ENCODE measurements around the gene MORC3.
"Not testable (repeated sequence)": the region's sequence is repeated elsewhere in the genome, so short reads cannot be mapped to it uniquely, and the experiment has no call there.

The MORC3 gene, protein sequence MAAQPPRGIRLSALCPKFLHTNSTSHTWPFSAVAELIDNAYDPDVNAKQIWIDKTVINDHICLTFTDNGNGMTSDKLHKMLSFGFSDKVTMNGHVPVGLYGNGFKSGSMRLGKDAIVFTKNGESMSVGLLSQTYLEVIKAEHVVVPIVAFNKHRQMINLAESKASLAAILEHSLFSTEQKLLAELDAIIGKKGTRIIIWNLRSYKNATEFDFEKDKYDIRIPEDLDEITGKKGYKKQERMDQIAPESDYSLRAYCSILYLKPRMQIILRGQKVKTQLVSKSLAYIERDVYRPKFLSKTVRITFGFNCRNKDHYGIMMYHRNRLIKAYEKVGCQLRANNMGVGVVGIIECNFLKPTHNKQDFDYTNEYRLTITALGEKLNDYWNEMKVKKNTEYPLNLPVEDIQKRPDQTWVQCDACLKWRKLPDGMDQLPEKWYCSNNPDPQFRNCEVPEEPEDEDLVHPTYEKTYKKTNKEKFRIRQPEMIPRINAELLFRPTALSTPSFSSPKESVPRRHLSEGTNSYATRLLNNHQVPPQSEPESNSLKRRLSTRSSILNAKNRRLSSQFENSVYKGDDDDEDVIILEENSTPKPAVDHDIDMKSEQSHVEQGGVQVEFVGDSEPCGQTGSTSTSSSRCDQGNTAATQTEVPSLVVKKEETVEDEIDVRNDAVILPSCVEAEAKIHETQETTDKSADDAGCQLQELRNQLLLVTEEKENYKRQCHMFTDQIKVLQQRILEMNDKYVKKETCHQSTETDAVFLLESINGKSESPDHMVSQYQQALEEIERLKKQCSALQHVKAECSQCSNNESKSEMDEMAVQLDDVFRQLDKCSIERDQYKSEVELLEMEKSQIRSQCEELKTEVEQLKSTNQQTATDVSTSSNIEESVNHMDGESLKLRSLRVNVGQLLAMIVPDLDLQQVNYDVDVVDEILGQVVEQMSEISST

DNA sequence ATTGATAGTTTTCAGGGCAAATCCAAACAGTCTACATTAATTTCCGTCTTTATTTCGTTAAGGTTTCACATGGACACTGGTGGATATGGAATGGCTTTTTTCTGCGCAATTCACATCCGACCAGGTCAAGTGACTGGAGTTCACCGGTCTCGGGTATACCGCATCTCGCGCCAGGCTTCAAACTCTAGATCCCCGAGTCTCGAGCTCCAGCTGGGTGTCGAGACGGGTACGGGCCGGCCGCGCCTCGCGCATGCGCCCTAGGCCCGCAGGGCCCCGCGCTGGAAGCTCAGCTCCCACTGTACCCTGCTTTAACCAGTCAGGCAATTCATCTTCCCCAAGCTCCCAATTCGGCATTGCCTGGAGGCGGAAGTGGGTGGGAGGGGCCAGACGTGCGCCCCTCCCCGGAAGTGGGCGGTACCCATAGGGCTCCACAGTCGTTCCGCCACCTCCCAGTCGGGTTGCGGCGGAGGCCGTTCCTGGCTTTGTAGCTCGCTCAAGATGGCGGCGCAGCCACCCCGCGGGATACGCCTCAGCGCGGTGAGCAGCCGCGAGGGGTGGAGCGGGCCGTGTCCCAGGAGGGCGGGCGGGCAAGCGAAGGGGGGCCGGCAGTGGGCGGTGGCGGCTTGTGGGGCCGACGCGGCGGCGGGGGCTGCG is at the start of gene MORC3:
MORC3 (plus strand) TSS at position 431 of the 654 bp plus-strand sequence; CDS start at position 499, 68 bp downstream.
- DNase-seq, result peak; percentile 99

DNA sequence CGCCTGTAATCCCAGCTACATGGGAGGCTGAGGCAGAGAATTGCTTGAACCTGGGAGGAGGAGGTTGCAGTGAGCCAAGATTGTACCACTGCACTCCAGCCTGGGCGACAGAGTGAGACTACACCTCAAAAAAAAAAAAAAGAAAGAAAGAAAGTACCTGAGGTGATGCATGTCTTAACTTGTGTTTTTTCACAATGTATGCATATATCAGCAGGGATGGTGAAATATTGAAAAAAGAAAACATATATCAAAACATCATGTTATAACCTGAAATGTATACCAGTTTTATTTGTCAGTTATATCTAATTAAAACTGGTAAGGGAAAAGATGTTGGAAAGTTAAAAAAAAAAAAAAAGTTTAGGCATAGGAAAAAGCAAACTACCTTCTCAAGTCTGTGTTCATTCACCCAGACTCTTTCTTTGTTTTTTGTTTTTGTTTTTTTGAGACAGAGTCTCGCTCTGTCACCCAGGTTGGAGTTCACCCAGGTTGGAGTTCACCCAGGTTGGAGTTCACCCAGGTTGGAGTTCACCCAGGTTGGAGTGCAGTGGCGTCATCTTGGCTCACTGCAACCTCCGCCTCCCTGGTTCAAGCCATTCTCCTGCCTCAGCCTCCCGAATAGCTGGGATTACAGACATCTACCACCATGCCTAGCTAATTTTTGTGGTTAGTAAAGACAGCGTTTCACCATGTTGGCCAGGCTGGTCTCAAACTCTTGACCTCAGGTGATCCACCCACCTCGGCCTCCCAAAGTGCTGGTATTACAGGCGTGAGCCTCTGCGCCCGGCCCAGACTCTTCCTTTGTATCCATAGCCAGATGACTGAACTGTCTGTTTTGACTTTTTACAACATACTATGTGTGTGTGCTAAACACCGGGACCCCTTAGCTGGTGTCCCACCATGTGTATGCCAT is 49.0 kb upstream of the MORC3 start:
- DNase-seq, result not testable (repeated sequence)

DNA sequence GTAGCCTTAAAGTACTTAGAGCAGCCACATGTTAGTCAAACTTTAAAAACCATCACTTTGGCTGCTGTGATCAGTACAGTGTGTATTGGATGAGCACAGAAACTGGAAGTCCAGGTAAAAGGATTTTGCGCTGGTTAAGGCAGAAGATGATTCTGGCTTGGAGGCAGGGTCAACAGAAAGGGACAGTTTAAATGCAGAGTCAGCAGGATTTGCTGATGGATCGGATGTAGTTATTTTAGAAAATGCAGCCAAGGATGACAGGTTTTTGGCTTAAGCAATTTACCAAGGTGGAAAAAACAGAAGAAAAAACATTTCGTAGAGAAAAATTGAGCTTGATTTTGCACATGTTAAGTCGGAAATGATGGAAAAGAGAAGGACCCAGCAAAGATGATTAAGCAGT is 45.9 kb upstream of the MORC3 start:
- no peak for DNase-seq

DNA sequence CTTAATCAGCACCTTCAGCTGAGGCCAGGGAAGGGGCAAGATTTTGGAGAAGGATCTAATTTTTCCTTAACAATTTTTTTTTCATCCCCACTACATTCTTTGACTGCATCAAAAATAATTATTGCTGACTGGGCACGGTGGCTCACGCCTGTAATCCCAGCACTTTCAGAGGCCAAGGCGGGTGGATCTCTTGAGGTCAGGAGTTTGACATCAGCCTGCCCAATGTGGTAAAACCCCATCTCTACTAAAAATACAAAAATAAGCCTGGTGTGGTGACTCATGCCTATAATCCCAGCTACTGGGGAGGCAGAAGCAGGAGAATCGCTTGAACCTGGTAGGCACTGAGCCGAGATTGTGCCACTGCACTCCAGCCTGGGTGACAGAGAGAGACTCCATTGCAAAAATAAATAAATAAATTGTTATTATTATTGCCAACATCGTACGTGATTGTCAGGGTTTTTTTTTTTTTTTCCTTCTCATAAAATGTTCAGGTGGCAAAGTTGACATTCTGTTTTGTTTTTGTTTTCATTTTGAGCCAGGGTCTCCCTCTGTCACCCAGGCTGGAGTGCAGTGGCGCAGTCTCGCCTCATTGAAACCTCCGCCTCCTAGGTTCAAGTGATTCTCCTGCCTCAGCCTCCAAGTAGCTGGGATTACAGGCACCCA is 37.3 kb upstream of the MORC3 start:
- no peak for DNase-seq

DNA sequence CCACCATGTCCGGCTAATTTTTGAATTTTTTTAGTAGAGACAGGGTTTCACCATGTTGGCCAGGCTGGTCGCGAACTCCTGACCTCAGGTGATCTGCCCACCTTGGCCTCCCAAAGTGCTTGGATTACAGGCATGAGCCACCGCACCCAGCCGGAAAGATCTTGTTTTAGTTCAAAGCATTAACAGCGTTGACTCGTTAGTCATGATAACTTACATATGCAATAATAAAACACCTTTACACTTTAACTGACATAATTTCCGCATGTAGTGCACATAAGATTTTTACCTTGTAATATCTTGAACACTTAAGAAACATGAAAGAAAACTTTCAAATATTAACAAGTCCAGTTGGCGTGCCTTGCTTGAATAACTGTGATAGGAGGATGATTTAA is 36.8 kb upstream of the MORC3 start:
- not testable (repeated sequence) for DNase-seq

DNA sequence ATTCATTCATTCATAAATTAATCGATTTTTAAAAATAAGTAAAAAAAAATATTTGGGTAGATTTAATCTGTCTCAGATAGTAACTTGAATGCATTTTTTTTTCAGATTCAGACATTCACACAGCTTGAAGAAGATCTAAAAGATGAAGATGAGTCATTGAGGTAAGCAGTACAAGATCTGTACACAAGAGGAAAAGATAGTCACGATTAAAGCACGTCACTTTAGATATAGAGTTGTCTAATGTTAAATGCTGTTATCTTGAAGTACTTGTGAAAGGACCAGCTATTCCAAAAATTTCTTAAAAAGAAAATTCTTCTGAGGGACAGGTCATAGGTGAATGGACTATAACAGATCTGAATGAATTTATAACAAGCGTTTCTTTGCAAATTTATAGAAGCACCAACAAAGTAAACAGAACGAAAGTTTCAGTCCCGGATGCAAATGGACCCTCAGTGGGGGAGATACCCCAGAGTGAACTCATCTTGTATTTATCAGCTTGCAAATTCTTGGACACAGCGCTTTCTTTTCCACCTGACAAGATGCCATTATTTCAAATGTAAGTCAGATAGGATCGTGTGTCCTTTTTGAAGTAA is 31.2 kb upstream of the MORC3 start:
- DNase-seq, result no peak

DNA sequence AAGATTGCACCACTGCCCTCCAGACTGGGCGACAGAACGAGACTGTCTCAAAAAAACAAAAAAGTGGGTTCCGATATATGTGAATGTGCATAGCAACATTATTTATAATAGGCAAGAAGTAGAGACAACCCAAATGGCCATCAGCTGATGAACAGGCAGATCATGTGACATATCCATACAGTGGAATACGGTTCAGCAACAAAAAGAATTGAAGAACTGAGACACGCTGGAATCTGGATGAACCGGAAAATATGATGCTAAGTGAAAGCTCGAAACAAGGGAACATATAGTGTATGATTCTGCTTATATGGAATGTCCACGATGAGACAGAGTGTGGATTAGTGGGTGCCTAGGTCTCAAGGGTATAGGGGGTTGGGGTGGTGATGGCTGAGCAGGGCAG is 28.5 kb upstream of the MORC3 start:
- no peak for DNase-seq

DNA sequence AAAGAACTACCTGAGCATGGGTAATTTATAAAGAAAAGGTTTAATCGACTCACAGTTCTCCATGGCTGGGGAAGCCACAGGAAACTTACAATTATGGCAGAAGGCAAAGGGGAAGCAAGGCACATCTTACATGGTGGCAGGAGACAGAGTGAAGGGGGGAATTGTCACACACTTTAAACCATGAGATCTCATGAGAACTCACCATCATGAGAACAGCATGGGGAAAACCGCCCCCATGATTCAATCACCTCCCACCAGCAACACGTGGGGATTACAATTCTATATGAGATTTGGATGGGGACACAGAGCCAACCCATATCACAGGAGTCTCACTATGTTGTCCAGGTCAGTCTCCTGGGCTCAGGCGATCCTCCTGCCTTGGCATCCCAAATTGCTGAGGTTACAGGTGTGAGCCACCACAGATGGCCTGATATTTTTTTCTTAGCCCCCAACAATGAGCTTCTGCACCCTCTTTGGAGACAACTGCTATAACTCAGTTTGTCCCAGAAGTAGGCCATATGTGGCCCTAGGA is 22.5 kb upstream of the MORC3 start:
- DNase-seq, result peak; percentile 45

DNA sequence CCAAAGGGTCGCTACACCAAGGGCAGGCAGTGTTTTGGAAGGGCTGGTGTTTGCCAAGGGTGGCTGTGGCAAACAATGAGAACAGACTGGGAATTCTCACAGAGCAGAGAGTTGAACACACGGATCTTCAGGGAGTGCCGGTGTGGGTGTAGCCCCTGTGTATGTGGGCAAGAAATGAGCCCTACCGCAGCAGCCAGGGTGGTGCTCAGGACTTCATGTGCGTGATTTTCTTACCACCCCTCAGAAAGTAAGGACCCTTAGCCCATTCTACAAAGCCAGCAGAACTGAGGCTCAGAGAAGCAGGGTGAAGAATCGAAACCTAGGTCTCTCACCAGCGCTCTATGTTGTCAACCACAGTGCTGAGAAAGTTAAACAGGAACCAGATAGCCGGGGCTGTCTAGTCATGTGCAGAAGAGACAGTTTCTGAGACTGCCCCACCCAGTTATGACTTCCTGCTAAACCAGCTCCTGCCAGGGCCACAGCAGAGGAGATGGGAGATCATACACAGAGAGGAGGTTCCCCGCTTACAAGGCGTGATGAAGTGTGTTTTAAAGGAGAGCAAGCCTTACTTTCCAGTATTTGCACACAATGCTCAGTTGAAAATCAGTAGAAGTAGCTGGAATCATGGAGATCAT is 21.9 kb upstream of the MORC3 start:
- DNase-seq, result peak; percentile 94

DNA sequence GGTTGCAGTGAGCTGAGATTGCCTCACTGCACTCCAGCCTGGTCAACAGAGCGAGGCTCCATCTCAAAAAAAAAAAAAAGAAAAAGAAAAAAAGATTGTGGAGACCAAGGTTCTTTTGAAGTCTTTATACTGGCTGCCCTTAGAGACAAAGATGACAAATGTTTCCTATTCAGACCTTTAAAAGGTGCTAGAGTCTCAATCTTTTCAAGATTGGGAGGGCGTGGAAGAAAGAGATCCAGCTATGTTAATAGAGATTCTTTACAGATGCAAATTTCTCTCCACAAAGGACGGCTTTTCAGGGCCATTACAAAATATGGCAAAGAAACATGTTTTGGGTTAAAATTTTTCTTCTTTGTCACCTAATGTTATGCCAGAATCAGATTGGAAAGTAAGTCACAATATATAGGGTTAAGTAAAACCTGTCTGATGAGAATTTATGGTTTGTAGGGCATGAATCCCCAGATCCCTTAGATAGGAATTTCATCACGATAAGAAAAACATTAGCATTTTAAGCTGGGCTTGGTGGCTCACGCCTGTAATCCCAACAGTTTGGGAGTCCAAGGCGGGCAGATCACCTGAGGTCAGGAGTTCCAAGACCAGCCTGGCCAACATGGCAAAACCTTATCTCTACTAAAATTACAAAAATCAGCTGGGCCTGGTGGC is 13.0 kb upstream of the MORC3 start:
- no peak for DNase-seq

DNA sequence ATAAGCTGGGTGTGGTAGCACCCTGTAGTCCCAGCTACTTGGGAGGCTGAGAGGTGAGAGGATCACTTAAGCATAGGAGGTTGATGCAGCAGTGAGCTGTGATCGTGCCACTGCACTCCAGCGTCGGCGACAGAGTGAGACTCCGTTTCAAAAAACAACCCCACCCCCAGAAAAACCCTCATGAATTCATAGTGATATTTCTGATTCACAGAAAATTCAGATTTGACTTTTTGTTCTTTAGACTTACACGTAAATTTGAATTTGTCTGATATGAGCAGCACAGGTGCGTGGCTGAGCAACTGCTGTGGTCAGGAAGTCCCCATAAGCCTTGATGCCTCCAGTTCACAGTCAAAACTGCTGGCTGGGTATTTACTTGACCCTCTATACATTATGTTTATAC is 10.0 kb upstream of the MORC3 start:
- no peak for DNase-seq

DNA sequence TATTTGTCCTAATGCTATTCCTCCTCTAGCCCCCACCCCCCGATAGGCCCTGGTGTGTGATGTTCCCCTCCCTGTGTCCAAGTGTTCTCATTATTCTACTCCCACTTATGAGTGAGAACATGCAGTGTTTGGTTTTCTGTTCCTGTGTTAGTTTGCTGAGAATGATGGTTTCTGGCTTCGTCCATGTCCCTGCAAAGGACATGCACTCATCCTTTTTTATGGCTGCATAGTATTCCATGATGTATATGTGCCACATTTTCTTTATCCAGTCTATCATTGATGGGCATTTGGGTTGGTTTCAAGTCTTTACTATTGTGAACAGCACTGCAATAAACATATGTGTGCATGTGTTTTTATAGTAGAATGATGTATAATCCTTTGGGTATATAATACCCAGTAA is 6.6 kb upstream of the MORC3 start:
- DNase-seq, result not testable (repeated sequence)

DNA sequence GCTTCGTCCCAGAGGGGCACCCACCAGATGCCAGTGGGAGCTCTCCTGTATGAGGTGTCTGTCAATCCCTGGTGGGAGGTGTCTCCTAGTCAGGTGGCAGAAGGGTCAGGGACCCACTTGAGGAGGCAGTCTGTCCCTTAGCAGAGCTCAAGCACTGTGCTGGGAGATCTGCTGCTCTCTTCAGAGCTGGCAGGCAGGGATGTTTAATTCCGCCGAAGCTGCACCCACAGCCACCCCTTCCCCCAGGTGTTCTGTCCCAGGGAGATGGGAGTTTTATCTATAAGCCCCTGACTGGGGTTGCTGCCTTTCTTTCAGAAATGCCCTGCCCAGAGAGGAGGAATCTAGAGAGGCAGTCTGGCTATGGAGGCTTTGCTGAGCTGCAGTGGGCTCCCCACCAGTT is 4.0 kb upstream of the MORC3 start:
- DNase-seq, result not testable (repeated sequence)

DNA sequence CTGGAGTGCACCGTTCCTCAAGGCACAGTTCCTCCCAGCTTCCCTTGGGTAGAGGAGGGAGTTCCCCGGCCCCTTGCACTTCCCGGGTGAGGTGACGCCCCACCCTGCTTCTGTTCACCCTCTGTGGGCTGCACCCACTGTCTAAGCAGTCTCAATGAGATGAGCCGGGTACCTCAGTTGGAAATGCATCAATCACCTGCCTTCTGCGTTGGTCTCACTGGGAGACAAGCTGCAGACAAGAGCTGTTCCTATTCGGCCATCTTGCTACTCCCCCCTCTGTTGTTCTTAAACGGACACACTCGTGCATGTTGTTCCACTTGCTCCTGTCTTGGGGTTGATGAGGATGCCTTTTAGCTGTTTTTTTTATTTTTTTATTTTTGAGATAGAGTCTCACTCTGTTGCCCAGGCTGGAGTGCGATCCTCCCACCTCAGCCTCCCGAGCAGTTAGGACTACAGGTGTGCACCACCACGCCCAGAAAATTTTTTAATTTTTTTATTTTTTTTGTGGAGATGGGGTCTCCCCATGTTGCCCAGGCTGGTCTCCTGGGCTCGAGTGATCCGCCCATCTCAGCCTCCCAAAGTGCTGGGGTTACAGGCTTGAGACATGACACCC is 3.0 kb upstream of the MORC3 start:
- DNase-seq, result no peak

DNA sequence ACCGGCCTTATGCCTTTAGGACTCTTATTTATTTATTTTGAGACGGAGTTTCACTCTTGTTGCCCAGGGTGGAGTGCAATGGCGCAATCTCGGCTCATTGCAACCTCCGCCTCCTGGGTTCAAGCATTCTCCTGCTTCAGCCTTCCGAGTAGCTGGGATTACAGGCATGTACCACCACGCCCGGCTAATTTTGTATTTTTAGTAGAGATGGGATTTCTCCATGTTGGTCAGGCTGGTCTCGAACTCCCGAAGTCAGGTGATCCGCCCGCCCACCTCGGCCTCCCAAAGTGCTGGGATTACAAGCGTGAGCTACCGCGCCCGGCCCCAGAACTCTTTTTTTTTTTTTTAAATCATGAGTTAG is 611 bp upstream of the MORC3 start:
- not testable (repeated sequence) for DNase-seq

DNA sequence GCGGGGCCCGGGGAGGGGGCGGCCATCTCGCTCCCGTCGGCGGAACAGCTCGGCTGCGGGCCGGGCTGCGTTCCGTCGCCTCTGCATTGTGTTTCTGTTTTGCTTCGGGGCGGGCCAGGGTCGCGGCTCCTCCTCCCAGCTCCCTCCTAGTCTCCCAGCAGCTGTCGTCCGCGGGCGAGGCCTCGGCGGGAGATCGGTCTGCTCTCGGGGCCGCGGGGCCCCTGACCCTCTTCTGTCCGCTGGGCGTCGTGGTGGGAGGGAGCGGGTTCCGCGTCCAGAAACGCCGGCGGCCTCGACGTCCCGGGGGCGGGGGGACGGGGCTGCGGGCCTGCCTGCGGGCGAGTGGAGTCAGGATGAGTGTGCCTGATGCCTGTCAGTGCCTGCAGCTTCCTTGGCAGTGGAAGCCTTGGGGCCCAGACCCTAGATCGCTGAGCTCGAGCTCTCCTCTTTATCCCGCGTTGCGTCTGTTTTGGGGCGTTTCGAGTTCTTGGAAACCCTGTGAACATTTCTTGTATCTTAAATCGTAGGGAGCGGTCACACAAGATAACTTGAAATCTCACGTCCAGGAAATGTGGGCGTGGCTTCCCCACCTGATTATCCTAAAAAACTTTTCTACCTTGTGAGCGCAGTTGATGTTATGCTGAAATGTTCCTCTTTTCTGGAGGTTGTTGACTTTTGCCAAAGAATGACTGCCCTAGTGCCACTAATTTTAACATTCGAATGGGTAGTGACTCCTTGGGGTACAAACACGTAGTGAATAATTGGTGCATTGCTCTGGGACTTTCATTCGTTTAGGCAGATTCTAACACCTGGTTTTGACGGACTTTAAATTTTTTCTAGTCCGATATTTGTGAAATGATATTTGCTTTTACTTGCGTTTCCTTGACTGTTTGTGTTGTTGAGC is 676 bp downstream of the MORC3 start:
- DNase-seq, result peak; percentile 74

DNA sequence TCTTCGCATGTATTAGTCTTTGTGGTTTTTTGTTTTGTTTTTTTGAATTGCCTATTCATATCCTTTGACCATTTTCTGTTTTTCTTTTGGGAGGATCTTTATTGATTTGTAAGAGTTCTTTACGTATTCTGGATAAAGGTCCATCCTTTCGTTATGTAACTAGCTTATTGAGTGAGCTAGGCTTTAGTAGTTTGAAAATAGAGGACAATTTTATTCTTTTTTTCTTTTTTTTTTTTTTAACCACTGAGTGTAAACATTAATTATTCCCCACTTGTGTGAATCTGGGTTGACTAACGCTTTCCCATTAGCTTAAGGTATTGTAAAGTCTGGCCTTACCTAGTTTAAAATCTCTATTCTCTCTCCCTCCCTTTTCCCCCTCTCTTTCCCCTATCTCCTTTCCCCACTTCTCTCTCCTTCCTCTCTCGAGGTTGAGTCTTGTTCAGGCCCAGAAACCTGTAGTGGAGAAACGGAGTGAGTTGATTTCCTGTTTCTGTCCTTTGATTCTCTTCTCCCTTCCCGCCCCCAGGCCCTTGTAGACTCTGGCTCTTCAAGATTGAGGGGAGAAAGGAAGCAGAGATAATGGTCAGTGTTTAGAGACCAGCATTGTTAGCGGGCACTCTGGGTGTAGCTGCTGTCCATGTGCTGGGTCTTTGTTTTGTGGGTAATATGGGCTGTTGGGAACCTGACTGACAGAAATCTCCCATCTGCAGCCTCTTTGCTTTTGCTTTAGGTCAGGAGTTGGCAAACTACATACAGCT is 1.5 kb downstream of the MORC3 start:
- DNase-seq, result peak; percentile 59

DNA sequence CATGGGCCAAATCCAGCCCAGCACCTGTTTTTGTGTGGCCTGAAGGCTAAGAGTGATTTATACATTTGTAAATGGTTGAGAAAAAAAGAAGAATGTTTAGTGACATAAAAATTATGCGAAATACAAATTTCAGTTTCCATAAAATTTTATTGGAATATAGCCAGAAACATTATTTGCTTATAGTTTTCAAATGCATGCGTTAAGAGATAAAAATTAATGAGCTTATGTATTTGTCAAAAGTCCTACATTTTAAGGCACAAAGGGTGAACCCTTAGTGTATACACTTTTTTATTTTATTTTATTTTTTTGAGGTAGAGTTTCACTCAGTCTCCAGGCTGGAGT is 2.1 kb downstream of the MORC3 start:
- DNase-seq, result no peak
